ENCODE data around the gene PTCH1. TPM values are rescaled to one million over a fixed set of nuclear protein-coding genes. Genes with fewer than 3 reads are reported as not detected.

PTCH1 gene
- total RNA-seq: 1.3 and 2.3 TPM in 2 replicates

GRCh38 chr9:95516734-95517558 lies at the start of gene PTCH1:
PTCH1 (minus strand) TSS chr9:95516971.

Other genes starting within 250 kb of the PTCH1 start
- gene FANCC, start 199.3 kb downstream of the PTCH1 start, total RNA-seq: 3.1 and 5.4 TPM in 2 replicates

Data from regular cardiac myocyte (primary cell).